Right renal cortex interstitium (tissue), 3 donors: ENCODE data around the gene SMIM3. TPM values are rescaled to one million over a fixed set of nuclear protein-coding genes. Genes with fewer than 3 reads are reported as not detected.

Experiments used
- DNase-seq, 3 donors: peaks; one replicate each; pipeline ENCODE4 v3.0.0-alpha.2; 2013; ENCODE audit warnings: low read depth in 3 of 3, low spot score in 2 of 3
- polyA plus RNA-seq, 3 donors: library from polyadenylated mRNA; unstranded; fragments of 120-200 nt; gene quantifications; one replicate each; pipeline ENCODE4 v1.2.1, GENCODE V29; 2013; ENCODE audit not compliant: insufficient read length in 3 of 3

SMIM3 gene
- polyA plus RNA-seq, 3 donors = 22.5 to 23.9 (median 22.8) TPM

- DNase-seq = no peak
Observed at GRCh38 chr5:150764530-150764929, 14.0 kb upstream of the SMIM3 start.

DNA sequence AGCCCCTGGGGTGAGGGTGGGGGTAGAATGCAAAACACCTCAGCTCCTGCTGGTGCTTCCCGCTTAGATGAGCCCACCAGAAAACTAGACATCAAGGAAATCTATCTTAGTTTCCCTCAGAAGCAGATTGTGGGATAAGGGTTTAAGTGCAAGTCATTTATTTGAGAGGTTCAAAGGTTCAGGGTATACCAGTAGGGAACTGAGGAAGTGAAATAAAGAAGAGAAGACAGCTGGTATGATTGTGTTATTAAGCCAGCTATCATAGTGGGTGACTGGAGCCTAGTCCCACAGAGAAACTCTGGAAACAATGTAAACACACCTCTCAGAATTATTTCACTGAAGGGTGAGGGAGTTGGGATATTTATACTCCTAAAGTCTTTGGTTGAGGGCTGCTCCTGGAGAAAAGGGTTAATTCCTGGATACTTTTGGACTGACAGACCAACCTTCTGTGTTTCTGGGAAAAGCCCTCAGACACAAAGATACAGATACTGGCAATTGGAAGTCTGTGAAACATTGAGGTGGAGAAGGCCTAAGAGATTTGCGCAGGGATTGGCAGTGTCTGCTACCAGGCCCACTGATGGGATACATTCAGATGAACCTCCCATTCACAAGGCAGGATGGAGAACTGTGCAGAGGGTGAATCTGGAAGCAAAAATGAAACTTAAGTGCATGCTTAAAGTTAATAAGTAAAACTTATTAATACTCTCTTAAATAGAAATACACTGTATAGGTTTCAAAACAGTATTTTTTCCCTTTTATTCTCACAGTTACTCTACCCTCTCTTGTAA lies 13.4 kb upstream of the SMIM3 start:
- DNase-seq = no peak

DNA sequence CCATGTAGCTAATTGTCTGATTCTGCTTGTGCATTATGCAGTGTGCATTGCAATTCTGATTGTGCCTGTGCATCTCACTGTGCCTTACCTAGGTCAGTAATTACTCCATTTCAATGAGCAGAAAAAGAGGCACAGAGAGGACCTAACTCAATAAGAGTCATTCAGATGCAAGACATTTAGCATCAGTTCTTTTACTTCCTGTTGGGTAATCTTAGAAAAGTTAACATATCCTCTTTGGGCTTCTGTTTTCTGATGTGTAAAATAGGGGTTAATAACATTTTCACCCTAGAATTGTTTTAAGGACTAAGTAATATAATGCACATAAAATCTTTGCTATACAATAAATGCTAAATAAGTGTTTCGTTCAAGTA lies 12.8 kb upstream of the SMIM3 start:
- DNase-seq = no peak

DNA sequence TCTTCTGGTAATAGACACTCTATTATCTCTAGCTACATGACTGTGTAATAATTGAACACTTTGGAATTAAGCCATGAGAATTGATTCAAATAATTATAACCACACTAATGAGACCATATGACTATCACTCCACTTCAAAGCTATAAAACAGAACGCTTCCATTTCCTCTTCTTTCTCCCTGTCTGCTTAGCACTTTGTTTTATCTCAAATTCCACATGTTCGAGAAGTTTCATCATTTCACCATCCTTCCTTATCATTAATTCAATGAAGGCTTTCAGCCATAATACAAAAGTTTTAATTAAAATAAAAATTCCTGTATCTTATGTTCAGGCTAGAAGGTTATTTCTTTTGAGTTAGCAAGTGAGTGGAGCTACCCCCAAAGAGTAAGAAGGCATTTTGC lies 12.3 kb upstream of the SMIM3 start:
- DNase-seq = no peak

- DNase-seq = no peak
Observed at GRCh38 chr5:150771034-150771795, 7.3 kb upstream of the SMIM3 start.

- no peak for DNase-seq
Observed at GRCh38 chr5:150774145-150774544, 4.4 kb upstream of the SMIM3 start.

DNA sequence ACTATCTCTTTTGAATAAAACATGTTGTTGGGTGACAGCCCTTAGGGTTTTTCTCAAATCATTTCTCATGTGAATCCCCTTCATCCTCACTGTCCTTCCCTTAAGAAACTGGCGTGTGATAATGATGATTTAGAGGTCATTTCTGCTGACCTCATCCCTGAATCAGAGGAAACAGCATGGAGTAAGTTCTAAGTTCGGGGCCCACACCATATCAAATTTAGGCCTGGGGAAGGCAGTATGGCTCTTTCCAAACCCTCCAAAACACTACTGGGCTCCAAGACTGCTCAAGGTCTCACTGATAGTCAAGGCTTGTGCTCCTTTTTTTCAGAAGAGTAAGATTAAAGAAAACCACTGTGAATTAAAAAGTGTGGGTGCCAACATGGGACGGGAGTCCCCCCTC lies 872 bp upstream of the SMIM3 start:
- DNase-seq = no peak

DNA sequence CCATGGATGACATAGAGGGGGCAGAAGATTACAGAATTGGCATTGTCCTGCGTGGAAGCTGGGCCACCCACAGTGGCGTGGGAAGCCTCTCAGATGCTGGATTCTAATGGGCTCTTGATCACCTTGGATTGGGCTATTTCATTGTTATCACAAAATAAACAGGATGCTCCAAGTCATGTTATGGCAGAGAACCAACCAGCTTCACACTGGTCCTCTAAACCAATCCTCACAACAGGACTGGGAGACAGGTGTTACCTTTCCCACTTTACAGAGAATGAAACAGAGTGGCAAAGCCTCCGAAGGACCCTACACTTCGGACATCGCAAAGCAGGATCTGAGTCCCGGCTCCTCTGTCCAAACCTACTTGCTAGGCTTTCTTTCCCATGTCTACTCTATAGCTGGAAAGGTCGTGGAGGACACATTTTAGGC lies 455 bp upstream of the SMIM3 start:
- no peak for DNase-seq

DNA sequence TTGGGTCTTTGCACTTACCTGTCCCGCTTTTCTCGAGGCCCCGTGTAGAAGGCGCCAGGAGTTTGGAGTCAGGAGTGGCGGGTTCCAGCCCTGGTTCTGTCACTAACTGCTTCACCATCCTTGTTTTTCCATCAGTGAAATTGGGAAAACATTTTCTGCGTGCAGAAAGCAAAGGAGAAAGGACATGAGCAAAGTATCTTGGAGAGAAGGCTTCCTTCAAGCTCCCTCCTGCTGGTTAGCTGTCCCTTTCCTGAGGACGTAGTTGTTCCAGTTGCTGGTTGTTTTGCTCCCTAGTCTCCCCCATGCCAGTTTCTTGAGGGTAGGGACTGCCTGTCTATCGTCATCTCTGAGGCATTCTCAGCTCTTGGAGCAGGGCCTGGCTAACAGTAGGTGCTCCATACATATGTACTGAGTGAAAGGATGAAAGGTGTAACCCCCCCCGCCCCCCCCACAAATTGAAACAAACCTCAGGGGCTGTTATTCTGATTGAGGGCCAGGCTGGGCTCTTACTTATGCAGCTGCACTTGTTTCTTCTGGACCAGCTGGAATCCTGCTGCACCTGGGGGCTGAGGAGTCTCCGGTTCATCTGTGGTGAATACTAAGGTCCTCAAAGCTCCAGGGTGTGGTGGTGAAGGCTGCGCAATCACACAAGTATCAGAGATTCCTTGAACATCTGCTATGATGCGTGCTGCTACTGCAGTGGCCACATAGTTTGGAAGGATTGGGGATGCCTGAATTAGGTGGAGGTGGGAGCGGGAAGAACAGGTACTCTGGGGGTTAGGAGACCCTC lies 1.0 kb downstream of the SMIM3 start:
- no peak for DNase-seq

GRCh38 chr5:150780187-150780692 lies 1.7 kb downstream of the SMIM3 start:
- DNase-seq = no peak

- no peak for DNase-seq
Observed at GRCh38 chr5:150780816-150781221, 2.3 kb downstream of the SMIM3 start.

GRCh38 chr5:150781706-150782614 lies 3.4 kb downstream of the SMIM3 start:
- DNase-seq = no peak

- no peak for DNase-seq
Observed at GRCh38 chr5:150782850-150783249, 4.3 kb downstream of the SMIM3 start.

GRCh38 chr5:150783422-150783928 lies 4.9 kb downstream of the SMIM3 start:
- peak in 2 of 3 donors; percentile 83 to 86 for DNase-seq

GRCh38 chr5:150785950-150786349 lies 7.4 kb downstream of the SMIM3 start:
- DNase-seq = no peak

GRCh38 chr5:150786876-150787275 lies 8.3 kb downstream of the SMIM3 start:
- DNase-seq = no peak

GRCh38 chr5:150787656-150788055 lies 9.1 kb downstream of the SMIM3 start:
- DNase-seq = no peak

DNA sequence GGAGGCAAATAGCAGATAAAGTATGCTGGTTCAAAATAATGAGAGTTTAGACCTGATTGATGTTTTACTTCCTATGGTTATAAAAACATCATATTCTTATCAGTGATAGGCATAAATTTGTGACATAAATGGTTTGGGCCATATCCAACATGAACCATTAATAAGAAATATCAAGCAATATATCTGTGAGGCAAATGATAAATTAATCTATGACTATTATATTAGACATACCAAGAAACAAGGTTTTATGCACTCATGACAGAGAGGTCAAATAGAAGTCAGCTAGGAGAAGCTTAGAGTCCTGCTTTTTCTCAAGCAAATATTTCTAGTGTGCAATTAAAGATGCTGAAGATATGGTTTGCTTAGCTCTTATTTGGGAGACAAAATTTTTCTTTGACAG lies 10.4 kb downstream of the SMIM3 start:
- no peak for DNase-seq

- no peak for DNase-seq
Observed at GRCh38 chr5:150789450-150789849, 10.9 kb downstream of the SMIM3 start.
